ENCODE measurements around the gene MCC. TPM values are rescaled to one million over a fixed set of nuclear protein-coding genes. Genes with fewer than 3 reads are reported as not detected.

The MCC gene
- total RNA-seq, 5 donors from 2014 or later (not counting 1 experiment from before 2014, with no cell fraction given) = 2.6 to 8.3 (median 6.3) TPM

- Mint-ChIP-seq H3K9me3 (peaks cover 0 to 3% (median 0%) of the 10 kb centered on the region in 3 donors), H3K4me1 (peaks cover 54 to 62% (median 58%) of the 10 kb centered on the region in 3 donors), H3K27me3 (no peaks in the 10 kb centered on the region), H3K4me3 (no peak overlapping the region), H3K36me3 (peaks cover 26% of the 10 kb centered on the region), H3K27ac (peak overlapping the region; percentile 18 to 48)
- POLR2A ChIA-PET = interaction anchor here in 1 of 2 donors (1.3 kb wide), 1 partner anchor 10 kb away, joined by 5 read pairs; the partner anchor contains the start of gene YTHDC2
- no CpG with 5 or more reads among the region's 2 CpGs for WGBS (ENCODE audit: insufficient coverage)
- ATAC-seq (replicated peaks in 1 of 4) = peak in 3 of 4 experiments; percentile 50 to 62 (median 60)
- Histone ChIP-seq H3K4me1 (ENCODE audit: control insufficient read depth in 1 of 2, extremely low read depth in 1 of 2, insufficient read depth in 2 of 2, low read length in 2 of 2) (peaks cover 0 to 26% of the 10 kb centered on the region in 2 experiments), H3K9me3 (no peaks in the 10 kb centered on the region), H3K27me3 (replicated peaks in 1 of 2; ENCODE audit: control insufficient read depth in 2 of 2, extremely low read depth in 1 of 2, insufficient read depth in 2 of 2, low read length in 1 of 2) (no peaks in the 10 kb centered on the region), H3K27ac (ENCODE audit: low read length) (no peak overlapping the region), H3K4me3 (ENCODE audit: control insufficient read depth in 1 of 2, extremely low read depth in 1 of 2, low read length in 1 of 2) (no peak overlapping the region), H3K36me3 (ENCODE audit: control insufficient read depth in 2 of 2, extremely low read depth in 1 of 2, insufficient read depth in 1 of 2, low read length in 1 of 2) (peaks cover 0 to 14% of the 10 kb centered on the region in 2 donors)
- CTCF ChIA-PET = interaction anchor here in 1 of 2 donors (0.5 to 1.3 kb wide), 3 partner anchors 186 to 527 kb away, joined by 3 to 5 read pairs (median 3); no protein-coding TSS in a partner anchor
- DNase-seq = peak in 1 of 35 experiments; percentile 18
Observed at GRCh38 chr5:113523168-113523567, 34.9 kb upstream of the MCC start.

GRCh38 chr5:113520899-113521298 lies 32.6 kb upstream of the MCC start:
- no peak overlapping the region for H3K27ac ChIP-seq (ENCODE audit: low read length)

GRCh38 chr5:113520429-113520828 lies 32.2 kb upstream of the MCC start:
- ChIA-PET CTCF (no interaction called here), POLR2A (no interaction called here)
- Mint-ChIP-seq H3K27ac (no peak overlapping the region), H3K9me3 (peaks cover 0 to 3% (median 0%) of the 10 kb centered on the region in 3 donors), H3K4me3 (no peak overlapping the region), H3K4me1 (peaks cover 68 to 74% (median 69%) of the 10 kb centered on the region in 3 donors), H3K27me3 (no peaks in the 10 kb centered on the region), H3K36me3 (peaks cover 29% of the 10 kb centered on the region)
- H3K27me3 ChIP-seq (replicated peaks in 1 of 2; ENCODE audit: control insufficient read depth in 2 of 2, extremely low read depth in 1 of 2, insufficient read depth in 2 of 2, low read length in 1 of 2) = no peaks in the 10 kb centered on the region
- DNase-seq = no peak
- H3K4me3 ChIP-seq (ENCODE audit: control insufficient read depth in 1 of 2, extremely low read depth in 1 of 2, low read length in 1 of 2) = no peak overlapping the region
- peaks cover 0 to 19% of the 10 kb centered on the region in 2 donors for H3K36me3 ChIP-seq (ENCODE audit: control insufficient read depth in 2 of 2, extremely low read depth in 1 of 2, insufficient read depth in 1 of 2, low read length in 1 of 2)
- H3K4me1 ChIP-seq (ENCODE audit: control insufficient read depth in 1 of 2, extremely low read depth in 1 of 2, insufficient read depth in 2 of 2, low read length in 2 of 2) = peaks cover 0 to 27% of the 10 kb centered on the region in 2 experiments
- H3K27ac ChIP-seq (ENCODE audit: low read length) = no peak overlapping the region
- no peaks in the 10 kb centered on the region for H3K9me3 ChIP-seq
- no peak for ATAC-seq (replicated peaks in 1 of 4)

More at GRCh38 chr5:113520899-113521298, 32.6 kb upstream of the MCC start:
- peaks cover 26% of the 10 kb centered on the region for H3K36me3 Mint-ChIP-seq
- H3K27ac Mint-ChIP-seq = no peak overlapping the region
- H3K27me3 Mint-ChIP-seq = no peaks in the 10 kb centered on the region
- ChIA-PET POLR2A (no interaction called here), CTCF (interaction anchor here in 1 of 2 donors (1.3 kb wide), 1 partner anchor 525 kb away, joined by 3 read pairs; no protein-coding TSS in a partner anchor)
- H3K4me3 ChIP-seq (ENCODE audit: control insufficient read depth in 1 of 2, extremely low read depth in 1 of 2, low read length in 1 of 2) = no peak overlapping the region
- no peak overlapping the region for H3K4me3 Mint-ChIP-seq
- no peaks in the 10 kb centered on the region for H3K27me3 ChIP-seq (replicated peaks in 1 of 2; ENCODE audit: control insufficient read depth in 2 of 2, extremely low read depth in 1 of 2, insufficient read depth in 2 of 2, low read length in 1 of 2)
- no peaks in the 10 kb centered on the region for H3K9me3 ChIP-seq
- peaks cover 0 to 19% of the 10 kb centered on the region in 2 donors for H3K36me3 ChIP-seq (ENCODE audit: control insufficient read depth in 2 of 2, extremely low read depth in 1 of 2, insufficient read depth in 1 of 2, low read length in 1 of 2)
- no peak for DNase-seq
- peaks cover 0 to 30% of the 10 kb centered on the region in 2 experiments for H3K4me1 ChIP-seq (ENCODE audit: control insufficient read depth in 1 of 2, extremely low read depth in 1 of 2, insufficient read depth in 2 of 2, low read length in 2 of 2)
- no peak for ATAC-seq (replicated peaks in 1 of 4)
- H3K4me1 Mint-ChIP-seq = peaks cover 67 to 70% (median 69%) of the 10 kb centered on the region in 3 donors
- H3K9me3 Mint-ChIP-seq = peaks cover 0 to 3% (median 0%) of the 10 kb centered on the region in 3 donors

GRCh38 chr5:113519412-113519811 lies 31.2 kb upstream of the MCC start:
- no CpG with 5 or more reads among the region's 2 CpGs for WGBS (ENCODE audit: insufficient coverage)
- ATAC-seq (replicated peaks in 1 of 4) (no peak), DNase-seq (no peak)
- Histone ChIP-seq H3K36me3 (ENCODE audit: control insufficient read depth in 2 of 2, extremely low read depth in 1 of 2, insufficient read depth in 1 of 2, low read length in 1 of 2) (peaks cover 0 to 19% of the 10 kb centered on the region in 2 donors), H3K27me3 (replicated peaks in 1 of 2; ENCODE audit: control insufficient read depth in 2 of 2, extremely low read depth in 1 of 2, insufficient read depth in 2 of 2, low read length in 1 of 2) (no peaks in the 10 kb centered on the region), H3K4me3 (ENCODE audit: control insufficient read depth in 1 of 2, extremely low read depth in 1 of 2, low read length in 1 of 2) (no peak overlapping the region), H3K4me1 (ENCODE audit: control insufficient read depth in 1 of 2, extremely low read depth in 1 of 2, insufficient read depth in 2 of 2, low read length in 2 of 2) (peaks cover 2 to 23% of the 10 kb centered on the region in 2 experiments), H3K27ac (ENCODE audit: low read length) (no peak overlapping the region), H3K9me3 (no peaks in the 10 kb centered on the region)
- Mint-ChIP-seq H3K4me1 (peaks cover 67 to 75% (median 70%) of the 10 kb centered on the region in 3 donors), H3K36me3 (peaks cover 30% of the 10 kb centered on the region), H3K4me3 (no peak overlapping the region), H3K27me3 (no peaks in the 10 kb centered on the region), H3K9me3 (peaks cover 0 to 3% (median 0%) of the 10 kb centered on the region in 3 donors), H3K27ac (no peak overlapping the region)
- ChIA-PET POLR2A (interaction anchor here in 1 of 2 donors (0.6 kb wide), 1 partner anchor 35 kb away, joined by 3 read pairs; no protein-coding TSS in a partner anchor), CTCF (no interaction called here)

GRCh38 chr5:113518884-113519283 lies 30.6 kb upstream of the MCC start:
- WGBS (ENCODE audit: insufficient coverage) = 100% methylated on average over 2 of the region's 4 CpGs
- Mint-ChIP-seq H3K27ac (no peak overlapping the region), H3K9me3 (peaks cover 0 to 3% (median 0%) of the 10 kb centered on the region in 3 donors), H3K36me3 (peaks cover 30% of the 10 kb centered on the region), H3K4me3 (no peak overlapping the region), H3K27me3 (no peaks in the 10 kb centered on the region), H3K4me1 (peaks cover 67 to 73% (median 69%) of the 10 kb centered on the region in 3 donors)
- no peak overlapping the region for H3K27ac ChIP-seq (ENCODE audit: low read length)
- peaks cover 5 to 19% of the 10 kb centered on the region in 2 experiments for H3K4me1 ChIP-seq (ENCODE audit: control insufficient read depth in 1 of 2, extremely low read depth in 1 of 2, insufficient read depth in 2 of 2, low read length in 2 of 2)
- CTCF ChIA-PET = no interaction called here
- H3K9me3 ChIP-seq = no peaks in the 10 kb centered on the region
- DNase-seq (no peak), ATAC-seq (replicated peaks in 1 of 4) (no peak)
- POLR2A ChIA-PET = no interaction called here
- H3K36me3 ChIP-seq (ENCODE audit: control insufficient read depth in 2 of 2, extremely low read depth in 1 of 2, insufficient read depth in 1 of 2, low read length in 1 of 2) = peaks cover 0 to 19% of the 10 kb centered on the region in 2 donors
- H3K4me3 ChIP-seq (ENCODE audit: control insufficient read depth in 1 of 2, extremely low read depth in 1 of 2, low read length in 1 of 2) = no peak overlapping the region
- H3K27me3 ChIP-seq (replicated peaks in 1 of 2; ENCODE audit: control insufficient read depth in 2 of 2, extremely low read depth in 1 of 2, insufficient read depth in 2 of 2, low read length in 1 of 2) = no peaks in the 10 kb centered on the region

- no CpG with 5 or more reads among the region's 9 CpGs for WGBS (ENCODE audit: insufficient coverage)
- H3K27me3 Mint-ChIP-seq = peaks cover 6 to 13% of the 10 kb centered on the region in 2 donors
- Histone ChIP-seq H3K27ac (ENCODE audit: low read length) (peak overlapping the region; percentile 93), H3K9me3 (no peaks in the 10 kb centered on the region), H3K4me1 (ENCODE audit: control insufficient read depth in 1 of 2, extremely low read depth in 1 of 2, insufficient read depth in 2 of 2, low read length in 2 of 2) (peaks cover 8 to 11% of the 10 kb centered on the region in 2 experiments), H3K36me3 (ENCODE audit: control insufficient read depth in 2 of 2, extremely low read depth in 1 of 2, insufficient read depth in 1 of 2, low read length in 1 of 2) (peaks cover 0 to 10% of the 10 kb centered on the region in 2 donors), H3K27me3 (replicated peaks in 1 of 2; ENCODE audit: control insufficient read depth in 2 of 2, extremely low read depth in 1 of 2, insufficient read depth in 2 of 2, low read length in 1 of 2) (peaks cover 3 to 4% of the 10 kb centered on the region in 2 experiments), H3K4me3 (ENCODE audit: control insufficient read depth in 1 of 2, extremely low read depth in 1 of 2, low read length in 1 of 2) (peak overlapping the region; percentile 70 to 86)
- peak overlapping the region; percentile 92 to 93 (median 92) for H3K4me3 Mint-ChIP-seq
- POLR2A ChIA-PET = interaction anchor here (0.5 to 1.4 kb wide), 2 partner anchors 8 to 535 kb away, joined by 4 to 5 read pairs; no protein-coding TSS in a partner anchor
- H3K27ac Mint-ChIP-seq = peak overlapping the region; percentile 83 to 95
- ATAC-seq (replicated peaks in 1 of 4) (no peak), DNase-seq (no peak)
- CTCF ChIA-PET = interaction anchor here in 1 of 2 donors (0.6 to 1.7 kb wide), 4 partner anchors 30 to 805 kb away, joined by 3 to 6 read pairs (median 4); no protein-coding TSS in a partner anchor
- H3K9me3 Mint-ChIP-seq = no peaks in the 10 kb centered on the region
- peaks cover 41 to 42% (median 42%) of the 10 kb centered on the region in 3 donors for H3K4me1 Mint-ChIP-seq
- H3K36me3 Mint-ChIP-seq = peaks cover 15% of the 10 kb centered on the region
Observed at GRCh38 chr5:113514289-113514635, 26.0 kb upstream of the MCC start.
